A673 (cell line): ENCODE measurements around the gene TNS3. TPM values are rescaled to one million over a fixed set of nuclear protein-coding genes. Genes with fewer than 3 reads are reported as not detected.

Experiments
- BruUV-seq: library from RNA; stranded (reverse); fragments of 400-500 nt; replicated peaks from 2 replicates; lab custom pipeline; 2021; lab: Mats Ljungman, UMichigan
- CTCF ChIA-PET: fragments of 300-600 bp; sonication (Branson Sonifier 250); formaldehyde crosslinking; loops from one replicate; lab custom pipeline; 2022; ENCODE audit warnings: antibody characterized with exemption; lab: Charles Lee
- POLR2A ChIA-PET: fragments of 300-600 bp; sonication (Branson Sonifier 250); formaldehyde crosslinking; loops from one replicate; lab custom pipeline; 2022; ENCODE audit warnings: antibody characterized with exemption; ENCODE audit not compliant: low non-redundant PET; lab: Charles Lee
- DNase-seq: peaks from one replicate; pipeline ENCODE4 v3.0.0-alpha.2; 2015; ENCODE audit warnings: low spot score
- H3K27ac ChIP-seq: fragments of 200-600 bp; sonication (generic); 2 replicates; pipeline ENCODE4 v1.5.1; 2016; ENCODE audit warnings: mixed run types, low read depth, mild to moderate bottlenecking, mixed read lengths, antibody characterized with exemption, low read length; ENCODE audit not compliant: poor library complexity, severe bottlenecking
- H3K27me3 ChIP-seq: fragments of 200-600 bp; sonication (generic); replicated peaks from 2 replicates; pipeline ENCODE4 v1.6.1; 2017; ENCODE audit warnings: mixed run types, low read depth, mild to moderate bottlenecking, mixed read lengths, antibody characterized with exemption, low read length; ENCODE audit not compliant: insufficient read depth, poor library complexity
- H3K36me3 ChIP-seq: fragments of 200-600 bp; sonication (generic); 2 replicates; pipeline ENCODE4 v1.6.1; 2016; ENCODE audit warnings: mixed run types, mild to moderate bottlenecking, mixed read lengths, antibody characterized with exemption, low read length; ENCODE audit not compliant: insufficient read depth, poor library complexity, severe bottlenecking
- H3K4me1 ChIP-seq: fragments of 200-600 bp; sonication (generic); 2 replicates; pipeline ENCODE4 v1.6.1; 2017; ENCODE audit warnings: mixed run types, mild to moderate bottlenecking, mixed read lengths, antibody characterized with exemption, low read length; ENCODE audit not compliant: insufficient read depth, poor library complexity, severe bottlenecking
- H3K4me3 ChIP-seq: fragments of 200-600 bp; sonication (generic); 2 replicates; pipeline ENCODE4 v1.5.1; 2016; ENCODE audit warnings: low read depth, mixed run types, mild to moderate bottlenecking, mixed read lengths, low read length; ENCODE audit not compliant: poor library complexity, severe bottlenecking
- H3K9me3 ChIP-seq: fragments of 200-600 bp; sonication (generic); 2 replicates; pipeline ENCODE4 v1.6.1; 2016; ENCODE audit warnings: mixed run types, low read depth, mild to moderate bottlenecking, mixed read lengths, antibody characterized with exemption, low read length; ENCODE audit not compliant: poor library complexity, severe bottlenecking
- EZH2 ChIP-seq: fragments of 200-600 bp; sonication (generic); IDR thresholded peaks from 2 replicates; pipeline ENCODE4 v1.6.1; 2017; ENCODE audit warnings: borderline replicate concordance, low read depth, mild to moderate bottlenecking, mixed read lengths, antibody characterized with exemption, low read length; ENCODE audit not compliant: poor library complexity, severe bottlenecking
- intact Hi-C: fragments of 100-400 bp; cut with micrococcal nuclease; formaldehyde crosslinking; loops from one replicate; pipeline ENCODE4 v1.10.0; 2022; ENCODE audit not compliant: unreplicated experiment
- total RNA-seq: library from RNA; stranded (reverse); gene quantifications from 2 replicates; pipeline ENCODE4 v1.2.3, GENCODE V29; 2021
- TF ChIP-seq, protein P1 (sequence below): fragments of 300-800, 200-600 bp; sonication (generic); conservative IDR thresholded peaks from 2 replicates; pipeline ENCODE4 v1.5.1; 2017; ENCODE audit warnings: low read depth, mild to moderate bottlenecking, antibody characterized with exemption, low read length, moderate library complexity, mixed read lengths

Gene TNS3
- total RNA-seq, 1 experiment from 2014 or later: not detected

- BruUV-seq: no TSS peak
- no peak for DNase-seq
- Histone ChIP-seq H3K27ac (no peak overlapping the region), H3K4me1 (no peaks in the 10 kb centered on the region), H3K9me3 (no peaks in the 10 kb centered on the region), H3K36me3 (no peaks in the 10 kb centered on the region), H3K27me3 (peaks cover 5% of the 10 kb centered on the region), H3K4me3 (no peak overlapping the region)
- TF ChIP-seq, protein P1, sequence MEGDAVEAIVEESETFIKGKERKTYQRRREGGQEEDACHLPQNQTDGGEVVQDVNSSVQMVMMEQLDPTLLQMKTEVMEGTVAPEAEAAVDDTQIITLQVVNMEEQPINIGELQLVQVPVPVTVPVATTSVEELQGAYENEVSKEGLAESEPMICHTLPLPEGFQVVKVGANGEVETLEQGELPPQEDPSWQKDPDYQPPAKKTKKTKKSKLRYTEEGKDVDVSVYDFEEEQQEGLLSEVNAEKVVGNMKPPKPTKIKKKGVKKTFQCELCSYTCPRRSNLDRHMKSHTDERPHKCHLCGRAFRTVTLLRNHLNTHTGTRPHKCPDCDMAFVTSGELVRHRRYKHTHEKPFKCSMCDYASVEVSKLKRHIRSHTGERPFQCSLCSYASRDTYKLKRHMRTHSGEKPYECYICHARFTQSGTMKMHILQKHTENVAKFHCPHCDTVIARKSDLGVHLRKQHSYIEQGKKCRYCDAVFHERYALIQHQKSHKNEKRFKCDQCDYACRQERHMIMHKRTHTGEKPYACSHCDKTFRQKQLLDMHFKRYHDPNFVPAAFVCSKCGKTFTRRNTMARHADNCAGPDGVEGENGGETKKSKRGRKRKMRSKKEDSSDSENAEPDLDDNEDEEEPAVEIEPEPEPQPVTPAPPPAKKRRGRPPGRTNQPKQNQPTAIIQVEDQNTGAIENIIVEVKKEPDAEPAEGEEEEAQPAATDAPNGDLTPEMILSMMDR: no peak
- TF ChIP-seq EZH2: no peak
- ChIA-PET CTCF (no interaction called here), POLR2A (no interaction called here)
- intact Hi-C loops: no loop called here
These were observed 284.8 kb downstream of the TNS3 start for GRCh38 chr7:47297120-47297519.

DNA sequence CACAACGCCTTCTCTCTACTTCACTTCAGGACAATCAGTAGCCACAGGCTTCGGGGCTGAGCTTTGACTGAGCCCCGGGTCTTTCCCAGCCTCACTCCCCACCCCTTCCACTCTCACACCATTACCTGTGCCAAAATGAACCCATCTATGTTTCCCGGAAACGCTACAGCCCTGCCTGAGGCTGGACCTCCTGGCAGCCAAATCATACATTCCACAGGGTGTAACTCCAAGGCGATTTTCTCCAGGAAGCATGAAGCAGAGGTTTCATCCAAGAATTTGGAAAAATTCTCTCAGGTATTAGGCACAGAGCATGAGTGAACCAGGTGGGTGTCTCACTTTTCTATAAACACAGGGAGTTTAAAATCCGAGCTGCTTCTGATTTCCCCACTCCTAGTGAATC lies 286.3 kb downstream of the TNS3 start:
- TF ChIP-seq, protein P1: no peak
- TF ChIP-seq EZH2: no peak
- DNase-seq: no peak
- ChIA-PET CTCF (no interaction called here), POLR2A (no interaction called here)
- no TSS peak for BruUV-seq
- no peaks in the 10 kb centered on the region for H3K36me3 ChIP-seq
- no peak overlapping the region for H3K27ac ChIP-seq
- H3K9me3 ChIP-seq: no peaks in the 10 kb centered on the region
- H3K4me1 ChIP-seq: no peaks in the 10 kb centered on the region
- no peak overlapping the region for H3K4me3 ChIP-seq
- H3K27me3 ChIP-seq: peaks cover 5% of the 10 kb centered on the region
- intact Hi-C loops: no loop called here

DNA sequence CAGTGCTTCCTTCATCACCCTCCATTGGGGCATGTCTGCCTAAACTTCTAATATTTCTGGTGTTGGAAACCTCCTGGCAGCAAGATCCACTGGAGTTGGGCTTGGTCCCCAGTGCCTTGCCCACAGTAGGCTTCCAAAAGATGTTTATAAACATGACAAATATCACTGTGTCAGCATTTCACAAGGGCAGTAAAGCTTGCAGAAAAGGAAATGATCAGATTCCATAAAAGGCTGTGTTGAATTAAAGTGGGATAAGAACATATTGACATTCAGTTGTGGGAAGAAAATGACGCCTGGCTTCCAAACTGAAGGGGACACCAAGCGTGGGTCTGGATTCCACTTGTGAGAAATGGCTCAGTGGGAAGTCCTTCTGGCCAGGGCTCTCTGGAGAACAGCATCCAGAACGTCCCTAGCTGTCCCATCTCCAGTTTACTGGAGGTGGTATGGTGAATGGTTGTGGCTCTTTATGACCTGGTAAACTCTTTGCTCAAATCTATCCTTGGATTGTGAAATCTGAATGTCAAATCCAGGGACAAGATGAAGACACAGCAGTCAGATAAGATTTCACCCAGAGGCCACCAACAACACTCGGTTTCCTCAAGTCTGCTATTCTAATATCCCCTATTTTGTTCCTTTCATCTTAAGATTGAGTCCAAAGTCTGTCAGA lies 287.2 kb downstream of the TNS3 start:
- Histone ChIP-seq H3K36me3 (no peaks in the 10 kb centered on the region), H3K4me3 (no peak overlapping the region), H3K9me3 (no peaks in the 10 kb centered on the region), H3K27ac (no peak overlapping the region), H3K4me1 (no peaks in the 10 kb centered on the region), H3K27me3 (peaks cover 6% of the 10 kb centered on the region)
- intact Hi-C loops: no loop called here
- CTCF ChIA-PET: no interaction called here
- POLR2A ChIA-PET: no interaction called here
- no TSS peak for BruUV-seq
- TF ChIP-seq EZH2: no peak
- TF ChIP-seq, protein P1: no peak
- DNase-seq: no peak
